ENCODE data around the gene YDJC. TPM values are rescaled to one million over a fixed set of nuclear protein-coding genes. Genes with fewer than 3 reads are reported as not detected.

The YDJC gene
- total and polyA plus RNA-seq, 2 of the 8 experiments (the other 6 are each of a cell fraction or from before 2014, with no cell fraction given) = 36.7 to 45.2 TPM

- Histone ChIP-seq H2BK15ac (ENCODE audit: low read length) (no peak overlapping the region), H3K79me1 (ENCODE audit: low read depth, low read length) (peaks cover 2% of the 10 kb centered on the region; the same call in 1 of the 2 replicates), H3K36me3 (ENCODE audit: control insufficient read depth in 2 of 4, insufficient read depth in 4 of 4, low read length in 3 of 4) (no peaks in the 10 kb centered on the region; a peak in 1 of 8 replicates), H3K4me3 (ENCODE audit: extremely low read depth in 1 of 4, insufficient read depth in 2 of 4, low read depth in 3 of 4, low read length in 4 of 4) (no peak overlapping the region), H3K27ac (ENCODE audit: low read depth, low read length) (no peak overlapping the region), H4K91ac (replicated peaks; ENCODE audit: insufficient read length, low read length) (no peak overlapping the region), H2AFZ (ENCODE audit: low read length) (no peak overlapping the region), H3K4me1 (replicated peaks in 1 of 4; ENCODE audit: control insufficient read depth in 3 of 4, insufficient read depth in 4 of 4, low read length in 3 of 4) (peaks cover 0 to 11% (median 6%) of the 10 kb centered on the region in 4 experiments; a peak in 5 of 7 replicates), H3K56ac (replicated peaks; ENCODE audit: insufficient read length, low read depth, low read length) (no peak overlapping the region), H3K23me2 (ENCODE audit: low read depth, low read length) (peaks cover 4% of the 10 kb centered on the region; the same call in 1 of the 2 replicates), H2BK120ac (replicated peaks; ENCODE audit: low read depth, low read length) (no peak overlapping the region), H4K20me1 (replicated peaks in 1 of 2; ENCODE audit: control insufficient read depth in 1 of 2, insufficient read depth in 2 of 2, low read length in 2 of 2) (peaks cover 0 to 13% of the 10 kb centered on the region in 2 experiments), H3K4ac (replicated peaks; ENCODE audit: insufficient read length, low read depth, low read length) (no peak overlapping the region), H3K14ac (ENCODE audit: insufficient read length) (no peak overlapping the region), H2BK20ac (ENCODE audit: low read length) (no peak overlapping the region), H2BK5ac (ENCODE audit: low read depth, low read length) (no peak overlapping the region), H3K4me2 (ENCODE audit: insufficient read depth in 1 of 2, low read depth in 2 of 2, low read length in 2 of 2) (no peak overlapping the region), H2BK12ac (ENCODE audit: low read depth, low read length) (no peak overlapping the region), H3K23ac (ENCODE audit: insufficient read length) (no peak overlapping the region), H2AK5ac (ENCODE audit: low read depth, low read length) (no peak overlapping the region), H3K9ac (replicated peaks in 1 of 4; ENCODE audit: extremely low read depth in 1 of 4, low read depth in 3 of 4, low read length in 3 of 4) (no peak overlapping the region), H3K27me3 (replicated peaks in 1 of 4; ENCODE audit: control insufficient read depth in 3 of 4, extremely low read depth in 1 of 4, insufficient read depth in 3 of 4, low read length in 3 of 4) (no peaks in the 10 kb centered on the region), H3K79me2 (ENCODE audit: control insufficient read depth in 1 of 2, insufficient read depth in 2 of 2, low read length in 2 of 2) (no peaks in the 10 kb centered on the region), H4K8ac (ENCODE audit: extremely low read depth, insufficient read depth, low read length) (no peak overlapping the region), H3K18ac (ENCODE audit: extremely low read depth, low read length) (no peak overlapping the region), H4K5ac (ENCODE audit: insufficient read length, low read depth, low read length) (no peak overlapping the region), H3K9me3 (ENCODE audit: insufficient read depth in 2 of 2, low read depth in 1 of 2, low read length in 1 of 2) (no peaks in the 10 kb centered on the region)
- peak; percentile 77 for FAIRE-seq
- CTCF ChIA-PET (ENCODE audit: partially characterized antibody) = interaction anchor here (0.6 to 22.2 kb wide), 20 partner anchors 9 to 695 kb away, joined by 3 to 499 read pairs (median 4); partner anchors contain the start of genes CCDC116 and YDJC
- peak in 1 of 2 experiments; percentile 82 for DNase-seq (ENCODE audit: low read depth in 1 of 2, low spot score in 2 of 2)
- POLR2A ChIA-PET (ENCODE audit: partially characterized antibody) = interaction anchor here (0.7 to 1.7 kb wide), 3 partner anchors 9 to 16 kb away, joined by 3 to 7 read pairs (median 3); no protein-coding TSS in a partner anchor
- 70% methylated on average over 14 of the region's 14 CpGs; no CpG with 5 or more reads in 1 of the 2 experiments for WGBS, 2 experiments (ENCODE audit: extremely low coverage in 1 of 2, insufficient coverage in 1 of 2, insufficient read length in 1 of 2, insufficient replicate concordance in 2 of 2, low coverage in 1 of 2, low lambda C conversion rate in 2 of 2, missing lambda C conversion rate in 1 of 2)
- peak; percentile 69; the same call in 1 of the 2 replicates for TF ChIP-seq YY1 (IDR thresholded peaks at IDR 0.05; ENCODE audit: low read depth, low read length)
- TF ChIP-seq RAD21 (IDR thresholded peaks at IDR 0.05 in 1 of 2, conservative IDR thresholded peaks at IDR 0.05 in 1 of 2; ENCODE audit: low read depth in 2 of 2, low read length in 2 of 2) = peak; percentile 87 to 94
- no peak for TF ChIP-seq BRCA1 (IDR thresholded peaks at IDR 0.05; ENCODE audit: low read depth, low read length)
- TF ChIP-seq CEBPB (IDR thresholded peaks at IDR 0.05; ENCODE audit: low read depth, low read length) = no peak
- TF ChIP-seq CBX5 (IDR thresholded peaks at IDR 0.05; ENCODE audit: low read depth, low read length) = no peak
- peak; percentile 60 to 89 (median 88) for TF ChIP-seq CTCF (IDR thresholded peaks at IDR 0.05; ENCODE audit: control extremely low read depth in 1 of 3, insufficient read depth in 1 of 3, low read depth in 1 of 3, low read length in 3 of 3)
- no peak for TF ChIP-seq SIX5 (IDR thresholded peaks at IDR 0.05; ENCODE audit: low read depth, low read length)
Measured at GRCh38 chr22:21646608-21647590, 17.1 kb upstream of the YDJC start.

Measured in H1 (cell line).